H1 (cell line): ENCODE data around the gene CNTN5. TPM values are rescaled to one million over a fixed set of nuclear protein-coding genes. Genes with fewer than 3 reads are reported as not detected.
A peak's percentile ranks its signal among the peaks of the same experiment; 100 is the strongest.

ENCODE experiments used
- CTCF ChIA-PET: fragments of 300-600 bp; sonication (Branson Sonifier 250); formaldehyde crosslinking; loops from one replicate; lab custom pipeline; 2021; ENCODE audit not compliant: partially characterized antibody; lab: Charles Lee
- POLR2A ChIA-PET: fragments of 300-600 bp; sonication (Branson Sonifier 250); formaldehyde crosslinking; loops from one replicate; lab custom pipeline; 2021; ENCODE audit warnings: inconsistent platforms; ENCODE audit not compliant: partially characterized antibody; lab: Charles Lee
- DNase-seq, 2 experiments: peaks; one replicate each; pipeline versions ENCODE4 v3.0.0 to v3.0.0-alpha.2; 2010 to 2022; ENCODE audit warnings: low spot score in 2 of 2, low read depth in 1 of 2, mixed read lengths in 1 of 2
- FAIRE-seq: peaks from 2 replicates; lab custom pipeline; 2011; peaks lifted over from hg19 to GRCh38; lab: Jason Lieb, UNC
- H2AFZ ChIP-seq: 2 replicates; pipeline ENCODE4 v1.8.1; 2012; ENCODE audit warnings: low read length, inconsistent platforms
- H2AK5ac ChIP-seq: 2 replicates; pipeline ENCODE4 v1.6.1; 2013; ENCODE audit warnings: low read depth, low read length
- H2BK120ac ChIP-seq: replicated peaks from 2 replicates; pipeline ENCODE3; 2013; ENCODE audit warnings: low read depth, low read length, inconsistent platforms
- H2BK12ac ChIP-seq: 2 replicates; pipeline ENCODE4 v1.6.1; 2013; ENCODE audit warnings: low read depth, low read length
- H2BK15ac ChIP-seq: 2 replicates; pipeline ENCODE4 v1.6.1; 2013; ENCODE audit warnings: low read length
- H2BK20ac ChIP-seq: 2 replicates; pipeline ENCODE4 v1.6.1; 2013; ENCODE audit warnings: low read length
- H2BK5ac ChIP-seq: 2 replicates; pipeline ENCODE4 v1.6.1; 2013; ENCODE audit warnings: low read depth, low read length
- H3K14ac ChIP-seq: 2 replicates; pipeline ENCODE4 v1.6.1; 2013; ENCODE audit warnings: inconsistent platforms; ENCODE audit not compliant: insufficient read length
- H3K18ac ChIP-seq: 2 replicates; pipeline ENCODE4 v1.6.1; 2013; ENCODE audit warnings: low read length; ENCODE audit errors: extremely low read depth
- H3K23ac ChIP-seq: 2 replicates; pipeline ENCODE4 v1.6.1; 2013; ENCODE audit warnings: inconsistent platforms; ENCODE audit not compliant: insufficient read length
- H3K23me2 ChIP-seq: 2 replicates; pipeline ENCODE4 v1.6.1; 2013; ENCODE audit warnings: low read depth, low read length
- H3K27ac ChIP-seq: 2 replicates; pipeline ENCODE4 v1.6.1; 2011; ENCODE audit warnings: low read depth, low read length, inconsistent platforms
- H3K27me3 ChIP-seq, 4 experiments: replicated peaks in 1 of 4; 1 replicate in 1 of 4; 2 replicates in 3 of 4; pipeline versions ENCODE4 v1.6.1 to v1.8.1; 2011 to 2013; ENCODE audit warnings: low read length in 3 of 4, mild to moderate bottlenecking in 3 of 4, inconsistent platforms in 2 of 4, mixed read lengths in 2 of 4, moderate library complexity in 1 of 4; ENCODE audit not compliant: control insufficient read depth in 3 of 4, insufficient read depth in 3 of 4; ENCODE audit errors: extremely low read depth in 1 of 4
- H3K36me3 ChIP-seq, 4 experiments: 2 replicates each; pipeline versions ENCODE4 v1.6.1 to v1.8.1; 2011 to 2013; ENCODE audit warnings: mild to moderate bottlenecking in 4 of 4, low read length in 3 of 4, moderate library complexity in 2 of 4, control low read depth in 1 of 4, inconsistent platforms in 1 of 4; ENCODE audit not compliant: insufficient read depth in 4 of 4, control insufficient read depth in 2 of 4
- H3K4ac ChIP-seq: replicated peaks from 2 replicates; pipeline ENCODE3; 2013; ENCODE audit warnings: low read length, low read depth, mixed read lengths, inconsistent platforms; ENCODE audit not compliant: insufficient read length
- H3K4me1 ChIP-seq, 4 experiments: replicated peaks in 1 of 4; 1 replicate in 1 of 4; 2 replicates in 3 of 4; pipeline versions ENCODE4 v1.6.1 to v1.8.1; 2011 to 2013; ENCODE audit warnings: low read length in 3 of 4, inconsistent platforms in 2 of 4, mixed read lengths in 1 of 4; ENCODE audit not compliant: insufficient read depth in 4 of 4, control insufficient read depth in 3 of 4
- H3K4me2 ChIP-seq, 2 experiments: 2 replicates each; pipeline versions ENCODE4 v1.6.1 to v1.8.1; 2011 to 2013; ENCODE audit warnings: low read depth in 2 of 2, low read length in 2 of 2, control low read depth in 1 of 2, inconsistent platforms in 1 of 2, mild to moderate bottlenecking in 1 of 2; ENCODE audit not compliant: insufficient read depth in 1 of 2
- H3K4me3 ChIP-seq, 4 experiments: fragments of 200-600, 300-600 bp in 1 of 4; sonication (generic), shearing (Covaris generic), sonication (Bioruptor Twin) in 1 of 4; 2 replicates each; pipeline versions ENCODE4 v1.5.1 to v1.8.1; 2011 to 2016; ENCODE audit warnings: low read length in 4 of 4, low read depth in 3 of 4, control low read depth in 2 of 4, inconsistent platforms in 2 of 4, mild to moderate bottlenecking in 2 of 4, mixed read lengths in 1 of 4, moderate library complexity in 1 of 4; ENCODE audit not compliant: insufficient read depth in 2 of 4; ENCODE audit errors: extremely low read depth in 1 of 4
- H3K56ac ChIP-seq: replicated peaks from 2 replicates; pipeline ENCODE3; 2013; ENCODE audit warnings: low read depth, mild to moderate bottlenecking, mixed read lengths, low read length, inconsistent platforms; ENCODE audit not compliant: insufficient read length
- H3K79me1 ChIP-seq: 2 replicates; pipeline ENCODE4 v1.6.1; 2013; ENCODE audit warnings: low read depth, low read length, control low read depth
- H3K79me2 ChIP-seq, 2 experiments: 2 replicates each; pipeline versions ENCODE4 v1.6.1 to v1.8.1; 2012 to 2013; ENCODE audit warnings: low read length in 2 of 2, mild to moderate bottlenecking in 2 of 2, inconsistent platforms in 1 of 2; ENCODE audit not compliant: insufficient read depth in 2 of 2, control insufficient read depth in 1 of 2
- H3K9ac ChIP-seq, 4 experiments: replicated peaks in 1 of 4; 1 replicate in 1 of 4; 2 replicates in 3 of 4; pipeline versions ENCODE4 v1.6.1 to v1.8.1; 2011 to 2013; ENCODE audit warnings: low read depth in 3 of 4, low read length in 3 of 4, control low read depth in 2 of 4, mild to moderate bottlenecking in 2 of 4, moderate library complexity in 2 of 4, inconsistent platforms in 1 of 4; ENCODE audit errors: extremely low read depth in 1 of 4
- H3K9me3 ChIP-seq, 2 experiments: 2 replicates each; pipeline versions ENCODE4 v1.6.1 to v1.8.1; 2012 to 2013; ENCODE audit warnings: mild to moderate bottlenecking in 2 of 2, moderate library complexity in 2 of 2, control low read depth in 1 of 2, inconsistent platforms in 1 of 2, low read depth in 1 of 2, low read length in 1 of 2, mixed read lengths in 1 of 2; ENCODE audit not compliant: insufficient read depth in 2 of 2
- H4K20me1 ChIP-seq, 2 experiments: replicated peaks in 1 of 2; 2 replicates each; pipeline versions ENCODE3 to v1.8.1; 2011 to 2013; ENCODE audit warnings: inconsistent platforms in 2 of 2, low read length in 2 of 2, mild to moderate bottlenecking in 1 of 2; ENCODE audit not compliant: insufficient read depth in 2 of 2, control insufficient read depth in 1 of 2
- H4K5ac ChIP-seq: 2 replicates; pipeline ENCODE4 v1.6.1; 2013; ENCODE audit warnings: low read length, low read depth, mixed read lengths, inconsistent platforms; ENCODE audit not compliant: insufficient read length
- H4K8ac ChIP-seq: 2 replicates; pipeline ENCODE4 v1.8.0; 2013; ENCODE audit warnings: mild to moderate bottlenecking, moderate library complexity, low read length, inconsistent platforms; ENCODE audit not compliant: insufficient read depth; ENCODE audit errors: extremely low read depth
- H4K91ac ChIP-seq: replicated peaks from 2 replicates; pipeline ENCODE3; 2013; ENCODE audit warnings: low read length, mixed read lengths, inconsistent platforms; ENCODE audit not compliant: insufficient read length
- BACH1 ChIP-seq: IDR thresholded peaks from 2 replicates; pipeline ENCODE4 v1.6.1; 2012; ENCODE audit warnings: low read length, improper control_type of control experiment
- TEAD4 ChIP-seq: IDR thresholded peaks from 2 replicates; pipeline ENCODE4 v1.6.1; 2012; ENCODE audit warnings: low read depth, low read length, inconsistent platforms, mixed read lengths
- WGBS, 2 experiments: shearing (Covaris generic) in 1 of 2; methylation state at CpG; one replicate each; pipeline versions ENCODE4 v1.1.6 to v1.1.7; 2013 to 2015; ENCODE audit warnings: low lambda C conversion rate in 2 of 2, mixed read lengths in 2 of 2, inconsistent platforms in 1 of 2, low coverage in 1 of 2, missing lambda C conversion rate in 1 of 2; ENCODE audit not compliant: insufficient replicate concordance in 2 of 2, insufficient coverage in 1 of 2, insufficient read length in 1 of 2; ENCODE audit errors: extremely low coverage in 1 of 2, missing lambda C conversion rate in 1 of 2; 5-methylcytosine and 5-hydroxymethylcytosine counted together
- polyA plus RNA-seq, 7 experiments: library from polyadenylated mRNA; depleted of rRNA in 3 of 7; stranded (reverse) in 5 of 7; unstranded in 2 of 7; fragments of >200 nt in 5 of 7; fragments of 200-250 nt in 2 of 7; gene quantifications; 1 replicate in 5 of 7; 2 replicates in 1 of 7; 4 replicates in 1 of 7; pipeline versions ENCODE4 v1.2.1 to v1.2.3, GENCODE V29; 2011 to 2013; ENCODE audit warnings: missing spikeins in 2 of 7, mixed read lengths in 2 of 7
- total RNA-seq: library from RNA; stranded (reverse); fragmentation: NEBNext Ultra II Directional; extraction: Animal tissue kit (Norgen Biotek cat#: 25700); gene quantifications from 2 replicates; pipeline ENCODE4 v1.2.1, GENCODE V29; 2021

CNTN5 gene
- total and polyA plus RNA-seq, 2 of the 8 experiments (the other 6 are each of a cell fraction or from before 2014, with no cell fraction given), result not detected

DNA sequence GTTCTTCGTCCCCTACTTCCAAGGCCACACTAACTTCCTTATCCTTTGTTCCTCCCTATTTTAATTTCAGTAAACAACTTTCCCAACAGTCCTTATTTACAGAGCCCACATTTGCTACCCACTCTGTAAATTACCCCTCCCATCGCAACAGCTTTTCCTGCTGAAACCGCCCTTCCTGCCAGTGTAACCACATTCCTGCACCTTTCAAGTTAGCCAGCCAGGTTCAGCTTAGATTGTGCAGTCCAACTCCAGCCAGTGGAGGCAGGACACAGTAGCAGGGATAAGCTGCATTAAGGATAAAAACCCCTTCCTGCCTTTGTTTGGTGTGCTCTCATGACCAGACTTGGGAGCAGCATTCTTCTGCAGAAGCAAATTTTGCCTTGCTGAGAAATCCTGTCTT is 898.0 kb downstream of the CNTN5 start:
- Histone ChIP-seq H2BK15ac (no peak overlapping the region), H2AFZ (peak overlapping the region; percentile 76; the same call in 1 of the 2 replicates), H3K23ac (no peak overlapping the region), H3K14ac (no peak overlapping the region), H4K5ac (no peak overlapping the region), H4K20me1 (no peaks in the 10 kb centered on the region), H3K56ac (no peak overlapping the region), H4K91ac (no peak overlapping the region), H3K27ac (no peak overlapping the region), H3K79me2 (no peaks in the 10 kb centered on the region), H3K9me3 (no peaks in the 10 kb centered on the region), H3K27me3 (no peaks in the 10 kb centered on the region), H3K4me2 (no peak overlapping the region), H4K8ac (no peak overlapping the region), H3K4me3 (no peak overlapping the region), H2AK5ac (no peak overlapping the region), H2BK12ac (no peak overlapping the region), H3K9ac (no peak overlapping the region), H3K4me1 (peaks cover 0 to 4% (median 0%) of the 10 kb centered on the region in 4 experiments; a peak in 1 of 7 replicates), H2BK5ac (no peak overlapping the region), H2BK20ac (no peak overlapping the region), H2BK120ac (no peak overlapping the region), H3K18ac (no peak overlapping the region), H3K79me1 (no peaks in the 10 kb centered on the region), H3K36me3 (no peaks in the 10 kb centered on the region), H3K4ac (no peak overlapping the region), H3K23me2 (no peaks in the 10 kb centered on the region)
- WGBS, 2 experiments, result 94% methylated on average over 3 of the region's 3 CpGs; no CpG with 5 or more reads in 1 of the 2 experiments
- ChIA-PET CTCF (no interaction called here), POLR2A (no interaction called here)
- no peak for DNase-seq
- TF ChIP-seq TEAD4, result peak; percentile 66; the same call in 1 of the 2 replicates
- no peak for TF ChIP-seq BACH1
- no peak for FAIRE-seq
